OCI-M2 (cell line): Measurements from ENCODE around the gene TOR4A.
"Not testable (repeated sequence)": the region's sequence is repeated elsewhere in the genome, so short reads cannot be mapped to it uniquely, and the experiment has no call there.

Experiments
- DNase-seq: peaks from one replicate; lab custom pipeline; 2025; ENCODE audit not compliant: unreplicated experiment; lab: John Stamatoyannopoulos, UW

TOR4A gene

GRCh38 chr9:137251490-137252268 lies 25.8 kb upstream of the TOR4A start:
- no peak for DNase-seq

DNA sequence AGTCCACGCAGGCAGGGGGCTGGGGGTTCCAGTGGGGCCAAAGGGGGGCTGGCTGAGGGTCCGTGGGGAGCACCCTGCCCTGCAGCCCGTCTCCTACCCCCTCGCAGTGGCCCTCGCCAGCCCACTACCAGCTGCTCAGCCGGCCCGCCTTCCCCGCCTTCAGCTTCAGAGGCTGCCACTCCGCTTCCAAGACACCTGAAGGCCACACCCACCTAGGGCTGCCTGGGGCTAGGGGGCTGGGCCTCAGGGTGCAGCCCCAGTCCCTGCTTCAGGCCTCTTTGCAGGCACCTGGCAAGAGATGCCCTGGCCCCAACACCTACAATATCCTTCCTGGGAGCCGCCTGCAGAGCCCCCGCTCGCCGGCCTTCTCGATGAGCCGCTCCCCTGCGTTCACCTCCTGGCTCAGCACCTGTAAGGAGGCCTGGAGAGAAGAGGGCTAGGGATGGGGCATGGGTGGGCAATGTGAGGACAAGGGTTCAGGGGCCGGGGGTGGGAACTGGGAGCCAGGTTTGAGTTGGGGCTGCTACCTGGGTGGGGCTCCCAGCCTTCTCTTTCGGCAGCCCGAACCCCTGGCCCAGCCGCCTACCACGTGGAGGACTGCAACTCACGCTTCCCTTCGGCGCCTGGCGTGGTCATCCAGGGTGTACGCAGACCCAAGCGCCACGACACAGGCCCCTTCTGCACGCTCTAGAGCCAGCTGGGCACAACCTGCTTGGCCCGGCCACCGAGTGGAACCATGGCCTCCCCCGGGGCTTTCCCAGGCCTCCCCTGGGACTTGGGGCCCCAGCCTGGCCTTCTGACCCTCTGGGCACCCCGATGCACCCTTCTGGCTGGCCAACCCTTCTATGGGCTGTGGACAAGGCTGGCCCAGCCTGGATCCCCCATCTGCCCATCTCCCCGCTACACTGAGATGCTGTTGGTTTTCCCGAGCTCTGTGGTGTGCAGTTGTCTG lies 24.7 kb upstream of the TOR4A start:
- no peak for DNase-seq

GRCh38 chr9:137253717-137254623 lies 23.6 kb upstream of the TOR4A start:
- DNase-seq: no peak

- DNase-seq: peak; percentile 21
Observed at GRCh38 chr9:137254624-137255447, 22.7 kb upstream of the TOR4A start, which contains the start of gene NELFB. NELFB (plus strand) TSS chr9:137255327.

DNA sequence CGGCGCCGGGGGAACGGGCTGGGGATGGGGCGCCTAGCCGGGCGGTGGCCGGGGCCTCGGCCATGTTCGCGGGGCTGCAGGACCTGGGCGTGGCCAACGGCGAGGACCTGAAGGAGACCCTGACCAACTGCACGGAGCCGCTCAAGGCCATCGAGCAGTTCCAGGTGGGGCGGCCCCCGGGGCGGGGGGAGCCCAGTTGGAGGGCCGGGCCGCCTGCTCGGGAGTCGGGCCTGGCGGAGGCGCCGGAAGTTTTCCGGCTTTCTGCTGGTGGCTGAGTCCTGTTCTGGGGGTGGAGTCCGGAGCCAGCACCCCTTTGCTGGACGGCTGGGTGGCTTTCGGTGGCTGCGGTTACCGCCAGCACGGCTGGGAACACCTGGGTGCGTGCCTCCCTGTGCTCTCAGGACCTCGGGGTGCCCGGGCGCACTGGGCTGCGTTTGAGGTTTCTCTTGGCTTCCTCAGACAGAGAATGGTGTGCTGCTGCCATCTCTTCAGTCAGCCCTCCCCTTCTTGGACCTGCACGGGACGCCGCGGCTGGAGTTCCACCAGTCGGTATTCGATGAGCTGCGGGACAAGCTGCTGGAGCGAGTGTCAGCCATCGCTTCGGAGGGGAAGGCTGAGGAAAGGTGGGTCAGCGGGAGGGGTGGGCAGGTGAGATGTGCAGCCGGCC lies 21.9 kb upstream of the TOR4A start:
- no peak for DNase-seq

GRCh38 chr9:137256362-137256761 lies 21.2 kb upstream of the TOR4A start:
- no peak for DNase-seq

GRCh38 chr9:137256856-137257255 lies 20.7 kb upstream of the TOR4A start:
- no peak for DNase-seq

DNA sequence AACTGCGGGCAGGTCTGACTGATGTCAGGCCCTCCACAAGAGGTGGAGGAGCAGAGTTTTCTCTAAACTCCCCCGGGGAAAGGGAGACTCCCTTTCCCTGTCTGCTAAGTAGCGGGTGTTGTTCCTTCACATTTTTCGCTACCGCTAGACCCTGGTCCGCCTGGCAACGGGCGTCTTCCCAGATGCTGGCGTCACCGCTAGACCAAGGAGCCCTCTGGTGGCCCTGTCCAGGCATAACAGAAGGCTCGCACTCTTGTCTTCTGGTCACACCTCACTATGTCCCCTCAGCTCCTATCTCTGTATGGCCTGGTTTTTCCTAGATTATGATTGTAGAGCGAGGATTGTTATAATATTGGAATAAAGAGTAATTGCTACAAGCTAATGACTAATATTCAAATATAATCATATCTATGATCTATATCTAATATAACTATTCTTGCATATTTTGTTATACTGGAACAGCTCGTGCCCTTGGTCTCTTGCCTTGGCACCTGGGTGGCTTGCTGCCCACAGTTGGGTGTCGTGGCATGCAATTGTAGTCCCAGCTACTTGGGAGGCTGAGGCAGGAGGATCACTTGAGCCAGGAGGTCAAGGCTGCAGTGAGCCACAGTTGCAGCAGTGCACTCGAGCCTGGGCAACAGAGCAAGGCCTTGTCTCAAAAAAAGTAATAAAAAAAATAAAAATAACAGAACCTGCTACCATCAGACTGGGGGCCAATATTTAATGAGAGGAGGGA lies 15.2 kb upstream of the TOR4A start:
- DNase-seq: not testable (repeated sequence)

DNA sequence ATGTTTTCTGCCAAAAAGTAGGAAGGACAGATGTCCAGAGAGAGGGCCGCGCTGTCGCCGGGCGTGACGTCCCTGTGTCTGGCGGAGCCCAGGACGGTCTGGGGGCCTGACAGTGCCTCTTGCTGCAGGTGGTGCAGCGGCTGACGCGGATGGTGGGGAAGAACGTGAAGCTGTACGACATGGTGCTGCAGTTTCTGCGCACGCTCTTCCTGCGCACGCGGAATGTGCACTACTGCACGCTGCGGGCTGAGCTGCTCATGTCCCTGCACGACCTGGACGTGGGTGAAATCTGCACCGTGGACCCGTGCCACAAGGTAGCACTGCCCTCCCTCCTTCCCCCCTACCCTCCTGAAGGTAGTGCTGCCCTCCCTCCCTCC lies 14.6 kb upstream of the TOR4A start:
- DNase-seq: no peak

- DNase-seq: no peak
Observed at GRCh38 chr9:137263506-137263905, 14.0 kb upstream of the TOR4A start.

GRCh38 chr9:137264067-137264466 lies 13.5 kb upstream of the TOR4A start:
- no peak for DNase-seq

DNA sequence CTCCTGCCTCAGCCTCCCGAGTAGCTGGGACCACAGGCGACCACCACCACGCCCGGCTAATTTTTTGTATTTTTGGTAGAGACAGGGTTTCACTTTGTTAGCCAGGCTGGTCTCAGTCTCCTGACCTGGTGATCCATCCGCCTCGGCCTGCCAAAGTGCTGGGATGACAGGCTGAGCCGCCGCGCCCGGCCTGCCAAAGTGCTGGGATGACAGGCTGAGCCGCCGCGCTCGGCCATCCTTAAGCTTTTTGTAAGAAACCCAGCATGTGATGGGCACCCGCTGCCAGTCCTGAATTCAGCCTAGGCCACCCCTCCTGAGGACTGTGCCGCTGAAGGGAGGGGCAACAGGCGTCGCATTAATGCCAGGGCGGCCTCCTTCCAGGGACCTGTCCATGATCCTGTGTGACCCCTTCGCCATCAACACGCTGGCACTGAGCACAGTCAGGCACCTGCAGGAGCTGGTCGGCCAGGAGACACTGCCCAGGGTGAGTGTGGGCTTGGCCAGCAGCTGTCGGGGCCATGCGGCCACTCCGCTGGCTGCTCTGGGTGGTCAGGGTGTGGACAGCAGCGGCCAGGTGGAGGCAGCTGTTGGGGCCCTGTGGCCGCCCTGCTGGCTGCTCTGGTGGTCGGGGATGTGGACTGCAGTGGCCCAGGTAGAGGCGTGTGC lies 11.9 kb upstream of the TOR4A start:
- no peak for DNase-seq

- DNase-seq: no peak
Observed at GRCh38 chr9:137266162-137266527, 11.4 kb upstream of the TOR4A start.

- no peak for DNase-seq
Observed at GRCh38 chr9:137266585-137267453, 10.7 kb upstream of the TOR4A start.

DNA sequence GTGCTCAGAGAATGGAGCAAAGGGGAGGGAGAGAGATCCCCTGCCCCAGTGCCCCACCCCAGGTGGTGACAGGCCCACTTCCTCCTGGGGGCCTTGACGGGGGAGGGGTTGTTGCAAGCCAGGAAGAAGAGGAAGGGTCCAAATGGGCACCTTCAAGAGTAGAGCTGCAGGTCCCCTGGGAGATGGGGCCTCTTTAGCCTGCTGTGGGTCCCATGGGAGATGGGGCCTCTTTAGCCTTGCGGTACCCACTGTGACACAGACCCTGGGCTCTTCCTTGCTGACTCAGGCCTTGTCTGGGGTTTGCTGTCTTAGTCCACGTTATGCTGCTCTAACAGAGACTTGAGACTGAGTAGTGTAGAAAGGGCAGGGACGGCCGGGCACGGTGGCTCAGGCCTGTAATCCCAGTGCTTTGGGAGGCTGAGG lies 9.6 kb upstream of the TOR4A start:
- no peak for DNase-seq

GRCh38 chr9:137268538-137269201 lies 8.9 kb upstream of the TOR4A start:
- no peak for DNase-seq

- DNase-seq: no peak
Observed at GRCh38 chr9:137269231-137269772, 8.2 kb upstream of the TOR4A start.
